Prostate gland (tissue), 2 donors: ENCODE measurements around the gene SIX3. TPM values are rescaled to one million over a fixed set of nuclear protein-coding genes. Genes with fewer than 3 reads are reported as not detected.

Experiments
- DNase-seq: peaks from one replicate; pipeline ENCODE4 v3.0.0-alpha.2; 2019; ENCODE audit warnings: low spot score
- H3K27ac ChIP-seq, 2 donors: fragments of 200-600 bp; sonication (generic); 2 replicates each; pipeline ENCODE4 v1.5.1; 2017 to 2019
- H3K27me3 ChIP-seq: fragments of 200-600 bp; sonication (generic); replicated peaks from 2 replicates; pipeline ENCODE4 v1.5.1; 2019; ENCODE audit not compliant: insufficient read depth
- H3K36me3 ChIP-seq, 2 donors: fragments of 200-600 bp; sonication (generic); 1 replicate in 1 of 2; 2 replicates in 1 of 2; pipeline versions ENCODE4 v1.5.1 to v1.8.1; 2017 to 2019
- H3K4me1 ChIP-seq: fragments of 200-600 bp; sonication (generic); replicated peaks from 2 replicates; pipeline ENCODE4 v1.5.1; 2019
- H3K4me3 ChIP-seq, 2 donors: fragments of 200-600 bp; sonication (generic); 2 replicates each; pipeline ENCODE4 v1.5.1; 2017 to 2019
- H3K9me3 ChIP-seq: fragments of 200-600 bp; sonication (generic); 2 replicates; pipeline ENCODE4 v1.5.1; 2017
- POLR2A ChIP-seq: fragments of 450-650 bp; IDR thresholded peaks from one replicate; pipeline ENCODE4 v1.6.1; 2016; ENCODE audit warnings: antibody characterized with exemption, mild to moderate bottlenecking
- POLR2AphosphoS5 ChIP-seq: sonication (generic); formaldehyde crosslinking; IDR thresholded peaks from one replicate; pipeline ENCODE4 v1.6.1; 2017; ENCODE audit warnings: antibody characterized with exemption
- WGBS: methylation state at CpG from one replicate; pipeline ENCODE4 v1.1.5; 2018; 5-methylcytosine and 5-hydroxymethylcytosine counted together
- intact Hi-C: fragments of 100-400 bp; cut with DNase I; formaldehyde crosslinking; loops from one replicate; pipeline ENCODE4 v1.14.2; 2022
- total RNA-seq, 2 donors: library from RNA; depleted of rRNA; stranded (reverse); fragments of >200 nt; gene quantifications; one replicate each; pipeline ENCODE4 v1.1.0, GENCODE V29; 2016
- TF ChIP-seq, protein P1 (sequence below), 4 experiments: fragments of 200-600 bp in 2 of 4; fragments of 450-650 bp in 2 of 4; sonication (generic) in 2 of 4; IDR thresholded peaks; 1 replicate in 3 of 4; 2 replicates in 1 of 4; pipeline ENCODE4 v1.5.1; 2016 to 2019; ENCODE audit warnings: antibody characterized with exemption in 4 of 4, mild to moderate bottlenecking in 2 of 4, moderate library complexity in 2 of 4

Gene SIX3
- total RNA-seq, 2 donors from 2014 or later = not detected

- Histone ChIP-seq H3K9me3 (no peaks in the 10 kb centered on the region), H3K27ac (no peak overlapping the region), H3K4me1 (no peaks in the 10 kb centered on the region), H3K27me3 (peaks cover 23% of the 10 kb centered on the region), H3K36me3 (no peaks in the 10 kb centered on the region), H3K4me3 (no peak overlapping the region)
- intact Hi-C loops = no loop called here
- DNase-seq = no peak
- 79% methylated on average over 18 of the region's 18 CpGs for WGBS
- TF ChIP-seq, protein P1, sequence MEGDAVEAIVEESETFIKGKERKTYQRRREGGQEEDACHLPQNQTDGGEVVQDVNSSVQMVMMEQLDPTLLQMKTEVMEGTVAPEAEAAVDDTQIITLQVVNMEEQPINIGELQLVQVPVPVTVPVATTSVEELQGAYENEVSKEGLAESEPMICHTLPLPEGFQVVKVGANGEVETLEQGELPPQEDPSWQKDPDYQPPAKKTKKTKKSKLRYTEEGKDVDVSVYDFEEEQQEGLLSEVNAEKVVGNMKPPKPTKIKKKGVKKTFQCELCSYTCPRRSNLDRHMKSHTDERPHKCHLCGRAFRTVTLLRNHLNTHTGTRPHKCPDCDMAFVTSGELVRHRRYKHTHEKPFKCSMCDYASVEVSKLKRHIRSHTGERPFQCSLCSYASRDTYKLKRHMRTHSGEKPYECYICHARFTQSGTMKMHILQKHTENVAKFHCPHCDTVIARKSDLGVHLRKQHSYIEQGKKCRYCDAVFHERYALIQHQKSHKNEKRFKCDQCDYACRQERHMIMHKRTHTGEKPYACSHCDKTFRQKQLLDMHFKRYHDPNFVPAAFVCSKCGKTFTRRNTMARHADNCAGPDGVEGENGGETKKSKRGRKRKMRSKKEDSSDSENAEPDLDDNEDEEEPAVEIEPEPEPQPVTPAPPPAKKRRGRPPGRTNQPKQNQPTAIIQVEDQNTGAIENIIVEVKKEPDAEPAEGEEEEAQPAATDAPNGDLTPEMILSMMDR (IDR thresholded peaks at IDR 0.05) = no peak
- TF ChIP-seq POLR2A = no peak
- TF ChIP-seq POLR2AphosphoS5 = no peak
Observed at GRCh38 chr2:44948565-44949328, 7.2 kb downstream of the SIX3 start.

- Histone ChIP-seq H3K36me3 (no peaks in the 10 kb centered on the region), H3K27ac (no peak overlapping the region), H3K9me3 (no peaks in the 10 kb centered on the region), H3K4me3 (no peak overlapping the region), H3K27me3 (peaks cover 24% of the 10 kb centered on the region), H3K4me1 (no peaks in the 10 kb centered on the region)
- no peak for TF ChIP-seq POLR2AphosphoS5
- TF ChIP-seq, protein P1 (IDR thresholded peaks at IDR 0.05) = no peak
- WGBS = 19% methylated on average over 54 of the region's 54 CpGs
- intact Hi-C loops = no loop called here
- no peak for DNase-seq
Observed at GRCh38 chr2:44949329-44950151, 8.0 kb downstream of the SIX3 start.

- Histone ChIP-seq H3K27ac (no peak overlapping the region), H3K4me1 (peaks cover 8% of the 10 kb centered on the region), H3K36me3 (no peaks in the 10 kb centered on the region), H3K4me3 (no peak overlapping the region), H3K9me3 (no peaks in the 10 kb centered on the region), H3K27me3 (peaks cover 28% of the 10 kb centered on the region)
- no peak for DNase-seq
- intact Hi-C loops = no loop called here
- no peak for TF ChIP-seq POLR2A
- TF ChIP-seq POLR2AphosphoS5 = no peak
- TF ChIP-seq, protein P1 (IDR thresholded peaks at IDR 0.05) = no peak
- WGBS = 58% methylated on average over 3 of the region's 3 CpGs
Observed at GRCh38 chr2:44950646-44951045, 9.1 kb downstream of the SIX3 start.

- intact Hi-C loops = no loop called here
- TF ChIP-seq, protein P1 (IDR thresholded peaks at IDR 0.05) = no peak
- WGBS = 73% methylated on average over 6 of the region's 6 CpGs
Observed at GRCh38 chr2:44951124-44951523, 9.6 kb downstream of the SIX3 start.

More at GRCh38 chr2:44951124-44951523, 9.6 kb downstream of the SIX3 start:
- peaks cover 8% of the 10 kb centered on the region for H3K4me1 ChIP-seq
- no peak for DNase-seq
- no peaks in the 10 kb centered on the region for H3K36me3 ChIP-seq
- H3K9me3 ChIP-seq = no peaks in the 10 kb centered on the region
- H3K27ac ChIP-seq = no peak overlapping the region
- no peak overlapping the region for H3K4me3 ChIP-seq
- peaks cover 25% of the 10 kb centered on the region for H3K27me3 ChIP-seq
